Right lobe of liver (tissue), 6 donors: ENCODE results near the gene CDK2AP2. TPM values are rescaled to one million over a fixed set of nuclear protein-coding genes. Genes with fewer than 3 reads are reported as not detected.

Source experiments
- ATAC-seq, 4 donors: fragments of 200-7000 bp; cut with Tn5 transposase; one replicate each; pipeline ENCODE4 v1.9.1; 2020; ENCODE audit warnings: mild to moderate bottlenecking in 4 of 4, moderate library complexity in 4 of 4
- DNase-seq, 3 donors: peaks; one replicate each; pipeline ENCODE4 v3.0.0-alpha.2; 2020
- H3K27ac ChIP-seq, 3 donors: fragments of 200-600 bp; one replicate each; pipeline ENCODE4 v1.8.0; 2022
- H3K27me3 ChIP-seq, 2 donors: fragments of 200-600 bp; one replicate each; pipeline ENCODE4 v1.8.0; 2022
- H3K36me3 ChIP-seq, 4 donors: fragments of 200-600 bp; sonication (generic) in 1 of 4; one replicate each; pipeline versions ENCODE4 v1.5.1 to v1.8.0; 2017 to 2022; ENCODE audit warnings: control low read depth in 1 of 4
- H3K4me1 ChIP-seq, 4 donors: fragments of 200-600 bp; sonication (generic) in 1 of 4; one replicate each; pipeline versions ENCODE4 v1.5.1 to v1.8.0; 2017 to 2022; ENCODE audit warnings: control low read depth in 1 of 4
- H3K4me3 ChIP-seq, 3 donors: fragments of 200-600 bp; one replicate each; pipeline ENCODE4 v1.8.0; 2022
- H3K9me3 ChIP-seq, 4 donors: fragments of 200-600 bp; sonication (generic) in 1 of 4; one replicate each; pipeline versions ENCODE4 v1.5.1 to v1.8.0; 2017 to 2022; ENCODE audit warnings: control low read depth in 1 of 4
- POLR2A ChIP-seq: fragments of 450-650 bp; IDR thresholded peaks from one replicate; pipeline ENCODE4 v1.6.1; 2017; ENCODE audit warnings: antibody characterized with exemption, mild to moderate bottlenecking
- WGBS: methylation state at CpG from one replicate; pipeline ENCODE4 v1.1.6; 2018; ENCODE audit warnings: low coverage, low lambda C conversion rate; ENCODE audit not compliant: insufficient coverage; ENCODE audit errors: missing lambda C conversion rate; 5-methylcytosine and 5-hydroxymethylcytosine counted together
- intact Hi-C, 2 donors: fragments of 100-400 bp; cut with DNase I; formaldehyde crosslinking; loops; one replicate each; pipeline versions ENCODE4 v1.11.2 to v1.14.1; 2022
- total RNA-seq, 6 experiments: library from RNA; depleted of rRNA in 2 of 6; stranded (reverse); fragments of >200 nt in 2 of 6; fragmentation: NEBNext Ultra II Directional in 3 of 6; extraction: Animal tissue kit (Norgen Biotek cat#: 25700) in 3 of 6; gene quantifications; one replicate each; pipeline versions ENCODE4 v1.1.0 to v1.2.4, GENCODE V29; 2016 to 2023
- TF ChIP-seq, protein P1 (sequence below), 4 donors: fragments of 200-600 bp in 3 of 4; fragments of 450-650 bp in 1 of 4; IDR thresholded peaks; one replicate each; pipeline versions ENCODE4 v1.5.1 to v1.8.0; 2016 to 2022; ENCODE audit warnings: antibody characterized with exemption in 4 of 4, mild to moderate bottlenecking in 2 of 4
- donor health status: DM: no; HTN: yes; CAD: no.
- donor health status: DM: no; HTN: no; CAD: no.
- donor health status: DM: no; HTN: no; CAD: no.
- donor health status: DM: no; HTN: yes; CAD: no.
- donor health status: DM: no; HTN: yes; CAD: no.

Gene CDK2AP2
- total RNA-seq, 6 experiments from 2014 or later = 45.2 to 74.9 (median 55.7) TPM

DNA sequence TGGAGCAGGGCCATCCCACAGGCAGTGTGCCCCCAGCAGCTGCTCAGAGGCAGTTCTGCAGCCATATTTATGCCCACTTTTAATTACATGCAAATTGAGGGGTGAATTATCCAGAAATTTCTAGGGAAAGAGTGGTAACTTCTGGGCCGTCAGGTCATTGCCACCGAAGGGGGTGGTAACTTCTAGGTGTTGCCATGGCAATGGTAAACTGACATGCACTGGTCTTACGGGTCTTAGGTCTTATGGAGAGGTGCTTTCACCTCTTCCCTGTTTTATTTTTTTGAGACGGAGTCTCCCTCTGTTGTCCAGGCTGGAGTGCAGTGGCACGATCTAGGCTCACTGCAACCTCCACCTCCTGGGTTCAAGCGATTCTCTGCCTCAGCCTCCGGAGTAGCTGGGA, 35.1 kb downstream of the CDK2AP2 start:
- 29% methylated on average over 4 of the region's 7 CpGs for WGBS
- H3K27ac ChIP-seq = no peak overlapping the region
- peak in 1 of 3 donors; percentile 21 for DNase-seq
- H3K4me3 ChIP-seq = no peak overlapping the region
- intact Hi-C loops = no loop called here
- H3K4me1 ChIP-seq = peaks cover 0 to 24% (median under 1%) of the 10 kb centered on the region in 4 donors
- H3K36me3 ChIP-seq = no peaks in the 10 kb centered on the region
- TF ChIP-seq, protein P1, sequence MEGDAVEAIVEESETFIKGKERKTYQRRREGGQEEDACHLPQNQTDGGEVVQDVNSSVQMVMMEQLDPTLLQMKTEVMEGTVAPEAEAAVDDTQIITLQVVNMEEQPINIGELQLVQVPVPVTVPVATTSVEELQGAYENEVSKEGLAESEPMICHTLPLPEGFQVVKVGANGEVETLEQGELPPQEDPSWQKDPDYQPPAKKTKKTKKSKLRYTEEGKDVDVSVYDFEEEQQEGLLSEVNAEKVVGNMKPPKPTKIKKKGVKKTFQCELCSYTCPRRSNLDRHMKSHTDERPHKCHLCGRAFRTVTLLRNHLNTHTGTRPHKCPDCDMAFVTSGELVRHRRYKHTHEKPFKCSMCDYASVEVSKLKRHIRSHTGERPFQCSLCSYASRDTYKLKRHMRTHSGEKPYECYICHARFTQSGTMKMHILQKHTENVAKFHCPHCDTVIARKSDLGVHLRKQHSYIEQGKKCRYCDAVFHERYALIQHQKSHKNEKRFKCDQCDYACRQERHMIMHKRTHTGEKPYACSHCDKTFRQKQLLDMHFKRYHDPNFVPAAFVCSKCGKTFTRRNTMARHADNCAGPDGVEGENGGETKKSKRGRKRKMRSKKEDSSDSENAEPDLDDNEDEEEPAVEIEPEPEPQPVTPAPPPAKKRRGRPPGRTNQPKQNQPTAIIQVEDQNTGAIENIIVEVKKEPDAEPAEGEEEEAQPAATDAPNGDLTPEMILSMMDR (IDR thresholded peaks at IDR 0.05) = no peak
- no peak for TF ChIP-seq POLR2A
- ATAC-seq = no peak
- no peaks in the 10 kb centered on the region for H3K27me3 ChIP-seq
- H3K9me3 ChIP-seq = no peaks in the 10 kb centered on the region

DNA sequence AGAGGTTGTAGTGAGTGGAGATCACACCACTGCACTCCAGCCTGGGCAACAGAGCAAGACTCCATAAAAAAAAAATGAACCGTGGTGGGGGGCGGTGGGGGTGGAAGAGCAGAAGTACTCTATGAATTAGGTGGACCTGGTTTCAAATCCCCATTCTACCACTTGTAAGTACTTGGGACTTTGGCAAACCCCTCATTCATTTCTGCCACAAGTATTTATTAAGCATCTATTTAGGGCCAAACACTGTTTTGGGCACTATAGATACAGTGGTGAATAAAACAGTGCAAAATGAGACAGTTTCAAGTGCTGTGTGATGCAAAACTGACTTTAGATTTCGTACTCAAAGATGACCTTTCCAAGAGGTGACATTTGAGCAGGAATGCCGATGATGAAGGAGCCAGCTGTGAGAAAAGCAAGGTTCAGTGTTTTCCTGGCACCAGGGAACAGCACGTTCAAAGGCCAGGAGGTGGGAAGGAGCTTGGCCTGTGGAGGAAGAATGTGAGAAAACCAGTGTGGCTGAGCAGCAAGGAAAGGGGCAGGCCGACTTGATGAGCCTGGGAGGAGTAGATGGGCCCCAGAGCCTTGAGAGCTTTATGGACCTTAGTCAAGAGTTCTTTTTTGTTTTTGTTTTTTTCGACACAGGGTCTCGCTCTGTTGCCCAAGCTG, 37.5 kb downstream of the CDK2AP2 start:
- H3K4me1 ChIP-seq = peaks cover 0 to 43% (median 12%) of the 10 kb centered on the region in 4 donors
- no peak for DNase-seq
- no peak for TF ChIP-seq POLR2A
- TF ChIP-seq, protein P1 (IDR thresholded peaks at IDR 0.05) = no peak
- H3K27me3 ChIP-seq = no peaks in the 10 kb centered on the region
- 66% methylated on average over 8 of the region's 8 CpGs for WGBS
- no peak overlapping the region for H3K4me3 ChIP-seq
- H3K27ac ChIP-seq = no peak overlapping the region
- ATAC-seq = no peak
- intact Hi-C loops = no loop called here
- no peaks in the 10 kb centered on the region for H3K9me3 ChIP-seq
- H3K36me3 ChIP-seq = no peaks in the 10 kb centered on the region

DNA sequence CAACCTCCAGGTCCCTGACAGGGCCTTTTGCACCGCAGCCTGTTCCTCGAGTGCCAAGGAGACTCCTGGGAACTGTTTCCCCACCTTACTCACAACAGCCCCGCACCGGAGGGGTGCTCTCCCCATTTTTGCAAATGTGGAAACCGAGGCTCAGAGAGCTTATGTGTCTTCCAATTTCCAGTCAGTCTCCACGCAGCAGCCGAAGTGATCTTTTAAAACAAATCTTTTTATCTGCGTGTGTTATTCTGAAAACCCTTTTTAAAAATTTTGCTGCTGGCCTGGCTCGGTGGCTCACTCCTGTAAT, 38.5 kb downstream of the CDK2AP2 start:
- 24% methylated on average over 7 of the region's 9 CpGs for WGBS

DNA sequence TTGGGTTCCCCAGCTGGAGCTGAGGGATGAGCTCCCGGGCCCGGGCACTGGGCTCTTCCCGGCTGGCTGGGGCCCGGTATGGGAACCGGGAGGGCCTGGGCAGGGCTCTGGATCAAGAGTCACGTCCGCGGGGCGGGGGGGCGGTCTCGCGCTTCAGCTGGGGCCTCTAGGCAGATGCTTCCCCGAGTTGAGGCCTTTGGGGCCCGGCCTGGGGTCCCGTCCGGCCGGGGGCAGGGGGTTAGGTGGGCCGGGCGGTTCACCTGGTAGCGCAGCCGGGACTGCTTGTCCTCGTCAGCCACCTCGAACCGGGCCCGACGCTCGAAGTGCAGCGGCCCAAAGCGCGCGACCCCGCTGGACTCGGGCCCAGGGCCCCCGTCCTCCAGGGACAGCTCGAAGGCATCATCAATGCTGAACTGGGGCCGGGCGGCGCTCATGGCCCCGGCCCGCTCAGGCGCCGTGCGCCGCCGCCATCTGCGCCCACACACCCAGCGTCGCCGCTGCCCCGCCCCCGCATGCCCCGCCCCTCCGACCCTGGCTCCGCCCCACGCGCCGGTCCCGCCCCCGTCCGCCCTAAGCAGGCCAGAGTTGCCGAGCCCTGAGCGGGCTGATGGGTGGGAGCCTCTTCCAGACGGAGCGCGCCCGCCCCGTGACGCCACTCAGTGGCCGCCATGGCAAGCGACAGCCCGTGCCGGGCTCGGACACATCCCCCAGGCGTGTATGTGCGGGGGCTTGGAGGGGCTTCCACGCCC, 39.0 kb downstream of the CDK2AP2 start, which contains the start of gene TMEM134:
Gene TMEM134, minus strand, starts transcription at position 493 of the 749 bp plus-strand sequence. Its CDS starts 59 bp downstream, at position 434.
- H3K9me3 ChIP-seq = no peaks in the 10 kb centered on the region
- H3K27ac ChIP-seq = peak within 1 kb of the TSS; percentile 62 to 87 (median 85)
- WGBS = no CpG with 5 or more reads among the region's 76 CpGs
- H3K4me1 ChIP-seq = peaks cover 0 to 40% (median 15%) of the 10 kb centered on the region in 4 donors
- H3K27me3 ChIP-seq = no peaks in the 10 kb centered on the region
- H3K36me3 ChIP-seq = no peaks in the 10 kb centered on the region
- DNase-seq (peak; percentile 95 to 96 (median 95)), ATAC-seq (peak; percentile 74 to 87 (median 82))
- intact Hi-C loops = loop anchor here in 1 of 2 donors (5.0 kb wide), 1 partner anchor 38 kb away; the partner anchor contains the start of genes CDK2AP2 and PITPNM1
- H3K4me3 ChIP-seq = peak within 1 kb of the TSS; percentile 90 to 96 (median 95)
- TF ChIP-seq, protein P1 (IDR thresholded peaks at IDR 0.05) = peak; percentile 42 to 52 (median 44)
- peak; percentile 80 for TF ChIP-seq POLR2A

More for the DNA sequence above, 38.5 kb downstream of the CDK2AP2 start:
- Histone ChIP-seq H3K36me3 (no peaks in the 10 kb centered on the region), H3K4me1 (peaks cover 0 to 39% (median 13%) of the 10 kb centered on the region in 4 donors), H3K9me3 (no peaks in the 10 kb centered on the region), H3K4me3 (peak overlapping the region; percentile 90 to 96 (median 95)), H3K27me3 (no peaks in the 10 kb centered on the region), H3K27ac (peak overlapping the region; percentile 62 to 87 (median 85))
- no peak for TF ChIP-seq POLR2A
- TF ChIP-seq, protein P1 (IDR thresholded peaks at IDR 0.05) = no peak
- intact Hi-C loops = loop anchor here in 1 of 2 donors (5.0 kb wide), 1 partner anchor 38 kb away; the partner anchor contains the start of genes CDK2AP2 and PITPNM1
- DNase-seq (no peak), ATAC-seq (no peak)
